RWPE2 (cell line): ENCODE data around the gene PTPRT.
A peak's percentile ranks its signal among the peaks of the same experiment; 100 is the strongest.

Experiments
- ATAC-seq: fragments of 200-7000 bp; cut with Tn5 transposase; 3 replicates; pipeline ENCODE4 v1.9.1; 2021; ENCODE audit warnings: low read depth
- DNase-seq: peaks from one replicate; pipeline ENCODE4 v3.0.0-alpha.2; 2020; ENCODE audit warnings: low spot score
- H3K27ac ChIP-seq: fragments of 450-650 bp; 2 replicates; pipeline ENCODE4 v1.5.1; 2017; ENCODE audit warnings: mild to moderate bottlenecking; ENCODE audit not compliant: poor library complexity, severe bottlenecking
- H3K27me3 ChIP-seq: fragments of 250-450 bp; sonication (Bioruptor Pico); 2 replicates; pipeline ENCODE4 v1.5.1; 2021; ENCODE audit warnings: mild to moderate bottlenecking, moderate library complexity; ENCODE audit not compliant: insufficient read depth, poor library complexity, severe bottlenecking
- H3K36me3 ChIP-seq: fragments of 250-450 bp; sonication (Bioruptor Pico); 2 replicates; pipeline ENCODE4 v1.5.1; 2020; ENCODE audit warnings: low read depth, mild to moderate bottlenecking, moderate library complexity
- H3K4me1 ChIP-seq: fragments of 250-450 bp; sonication (Bioruptor Pico); 2 replicates; pipeline ENCODE4 v1.5.1; 2021; ENCODE audit warnings: mild to moderate bottlenecking, moderate library complexity; ENCODE audit not compliant: insufficient read depth, poor library complexity, severe bottlenecking
- H3K4me3 ChIP-seq: fragments of 250-450 bp; sonication (Bioruptor Pico); 2 replicates; pipeline ENCODE4 v1.5.1; 2021; ENCODE audit warnings: mild to moderate bottlenecking, moderate library complexity; ENCODE audit not compliant: severe bottlenecking
- H3K9me3 ChIP-seq: fragments of 250-450 bp; sonication (Bioruptor Pico); 2 replicates; pipeline ENCODE4 v1.5.1; 2021; ENCODE audit warnings: mild to moderate bottlenecking, moderate library complexity; ENCODE audit not compliant: severe bottlenecking
- TF ChIP-seq, protein P1 (sequence below): fragments of 450-650 bp; IDR thresholded peaks from one replicate; pipeline ENCODE4 v1.5.1; 2017; ENCODE audit warnings: mild to moderate bottlenecking, moderate library complexity; ENCODE audit not compliant: poor library complexity, severe bottlenecking

Gene PTPRT

DNA sequence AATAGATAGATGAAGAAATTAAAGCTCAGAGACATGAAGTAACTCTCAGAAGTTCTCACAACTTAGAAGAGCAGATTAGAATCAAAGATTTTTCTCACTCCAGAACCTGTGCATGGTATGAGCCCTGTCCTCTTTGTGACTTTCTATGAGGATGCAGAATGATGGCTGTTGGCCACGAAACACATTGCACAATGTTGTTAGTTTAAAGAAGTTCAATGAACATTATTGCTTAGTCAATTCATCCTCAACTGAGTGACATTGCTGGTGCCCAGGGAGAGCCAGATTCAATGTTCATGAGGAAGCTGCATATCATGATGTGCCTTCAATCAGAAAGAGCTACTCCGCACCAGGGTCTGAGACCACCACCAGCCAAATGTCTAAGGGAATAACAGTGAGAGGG lies 633.1 kb downstream of the PTPRT start:
- no peak for ATAC-seq
- no peaks in the 10 kb centered on the region for H3K4me1 ChIP-seq
- H3K9me3 ChIP-seq, result no peaks in the 10 kb centered on the region
- DNase-seq, result no peak
- TF ChIP-seq, protein P1, sequence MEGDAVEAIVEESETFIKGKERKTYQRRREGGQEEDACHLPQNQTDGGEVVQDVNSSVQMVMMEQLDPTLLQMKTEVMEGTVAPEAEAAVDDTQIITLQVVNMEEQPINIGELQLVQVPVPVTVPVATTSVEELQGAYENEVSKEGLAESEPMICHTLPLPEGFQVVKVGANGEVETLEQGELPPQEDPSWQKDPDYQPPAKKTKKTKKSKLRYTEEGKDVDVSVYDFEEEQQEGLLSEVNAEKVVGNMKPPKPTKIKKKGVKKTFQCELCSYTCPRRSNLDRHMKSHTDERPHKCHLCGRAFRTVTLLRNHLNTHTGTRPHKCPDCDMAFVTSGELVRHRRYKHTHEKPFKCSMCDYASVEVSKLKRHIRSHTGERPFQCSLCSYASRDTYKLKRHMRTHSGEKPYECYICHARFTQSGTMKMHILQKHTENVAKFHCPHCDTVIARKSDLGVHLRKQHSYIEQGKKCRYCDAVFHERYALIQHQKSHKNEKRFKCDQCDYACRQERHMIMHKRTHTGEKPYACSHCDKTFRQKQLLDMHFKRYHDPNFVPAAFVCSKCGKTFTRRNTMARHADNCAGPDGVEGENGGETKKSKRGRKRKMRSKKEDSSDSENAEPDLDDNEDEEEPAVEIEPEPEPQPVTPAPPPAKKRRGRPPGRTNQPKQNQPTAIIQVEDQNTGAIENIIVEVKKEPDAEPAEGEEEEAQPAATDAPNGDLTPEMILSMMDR, result no peak
- no peaks in the 10 kb centered on the region for H3K36me3 ChIP-seq
- H3K27ac ChIP-seq, result no peak overlapping the region
- H3K4me3 ChIP-seq, result no peak overlapping the region
- peaks cover 22% of the 10 kb centered on the region for H3K27me3 ChIP-seq

DNA sequence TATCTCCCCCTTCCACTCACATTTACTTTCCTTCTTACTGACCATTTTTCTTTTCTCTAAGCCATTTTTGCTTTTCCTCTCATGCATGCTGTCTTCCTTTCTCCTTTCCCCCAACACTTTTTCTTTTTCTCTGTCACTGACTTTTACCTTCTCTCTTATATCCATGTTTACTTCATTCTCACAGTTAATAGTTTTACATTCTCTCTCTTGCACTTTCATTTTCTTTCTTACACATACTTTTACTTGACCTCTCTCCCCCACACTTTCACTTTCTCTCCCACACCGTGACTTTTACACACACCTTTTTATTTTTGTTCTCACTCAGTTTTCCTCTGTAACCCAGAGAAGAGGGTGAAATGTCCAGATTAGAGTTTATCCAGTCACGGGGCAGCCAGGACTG lies 636.3 kb downstream of the PTPRT start:
- Histone ChIP-seq H3K9me3 (no peaks in the 10 kb centered on the region), H3K27me3 (peaks cover 27% of the 10 kb centered on the region), H3K4me3 (no peak overlapping the region), H3K4me1 (no peaks in the 10 kb centered on the region), H3K27ac (no peak overlapping the region), H3K36me3 (no peaks in the 10 kb centered on the region)
- TF ChIP-seq, protein P1, result no peak
- ATAC-seq, result no peak
- no peak for DNase-seq

DNA sequence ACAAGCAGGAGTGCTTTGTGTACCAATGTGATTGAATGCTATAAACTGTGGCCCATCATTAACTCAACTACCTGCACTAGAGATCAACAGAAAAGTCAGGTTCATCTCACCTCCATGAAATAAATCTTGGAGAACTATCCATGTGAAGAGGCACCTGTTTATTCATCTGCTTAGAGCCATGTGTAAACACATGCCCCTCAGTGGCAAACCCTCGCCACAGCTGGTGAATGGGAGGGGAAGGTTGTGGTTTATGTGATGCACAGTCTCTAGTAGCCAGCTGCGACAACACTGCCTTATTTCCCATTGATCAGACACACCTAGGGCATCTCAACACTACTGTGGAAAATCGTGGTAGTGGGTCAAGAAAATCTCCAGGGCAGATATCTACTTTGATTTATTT lies 640.2 kb downstream of the PTPRT start:
- H3K27ac ChIP-seq, result no peak overlapping the region
- DNase-seq, result no peak
- H3K27me3 ChIP-seq, result peaks cover 23% of the 10 kb centered on the region
- no peak overlapping the region for H3K4me3 ChIP-seq
- TF ChIP-seq, protein P1, result no peak
- no peaks in the 10 kb centered on the region for H3K9me3 ChIP-seq
- no peak for ATAC-seq
- H3K4me1 ChIP-seq, result no peaks in the 10 kb centered on the region
- H3K36me3 ChIP-seq, result no peaks in the 10 kb centered on the region

DNA sequence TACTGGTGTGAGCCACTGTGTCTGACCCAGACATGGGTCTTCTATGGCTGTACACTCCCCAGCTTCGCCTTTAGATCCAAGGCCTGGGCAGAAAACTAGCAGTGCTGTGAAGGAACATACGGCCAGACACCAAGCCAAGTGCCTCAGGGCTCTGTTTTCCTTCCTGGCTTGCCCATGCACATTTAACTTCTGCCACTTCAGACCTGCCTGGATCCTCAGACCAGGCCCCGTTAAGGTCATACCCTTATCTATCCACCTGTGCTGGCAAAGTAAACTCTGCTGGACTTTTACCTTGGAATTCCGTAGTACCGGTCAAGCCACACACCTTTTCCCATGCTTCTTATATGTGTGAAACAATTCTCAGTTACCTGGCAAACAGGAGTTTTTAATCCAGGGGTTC lies 644.8 kb downstream of the PTPRT start:
- ATAC-seq, result peak; percentile 20; the same call in 1 of the 3 replicates
- Histone ChIP-seq H3K4me1 (no peaks in the 10 kb centered on the region), H3K36me3 (no peaks in the 10 kb centered on the region), H3K9me3 (no peaks in the 10 kb centered on the region), H3K27ac (no peak overlapping the region), H3K4me3 (no peak overlapping the region), H3K27me3 (peaks cover 8% of the 10 kb centered on the region)
- no peak for DNase-seq
- TF ChIP-seq, protein P1, result no peak

DNA sequence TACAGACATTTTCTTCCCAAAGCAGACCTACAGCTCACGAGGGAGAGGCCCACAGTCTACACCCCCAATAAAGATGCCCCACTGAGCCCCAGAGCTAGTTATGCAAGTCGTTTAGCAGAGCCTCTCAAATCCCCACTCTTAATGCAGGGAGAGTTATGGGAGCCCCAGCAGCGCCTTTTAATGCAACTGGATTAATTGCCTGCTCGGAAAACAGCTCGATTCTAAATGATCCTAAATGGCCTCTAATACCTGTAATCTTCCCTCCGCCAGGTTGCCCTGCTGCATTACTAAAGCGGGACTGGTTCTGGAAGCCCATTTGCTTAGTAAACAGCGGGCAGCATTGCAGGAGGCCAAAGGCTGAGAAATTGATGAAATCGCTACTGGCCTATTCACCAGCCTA lies 656.9 kb downstream of the PTPRT start:
- H3K4me3 ChIP-seq, result no peak overlapping the region
- no peak overlapping the region for H3K27ac ChIP-seq
- H3K4me1 ChIP-seq, result no peaks in the 10 kb centered on the region
- ATAC-seq (no peak), DNase-seq (no peak)
- H3K36me3 ChIP-seq, result no peaks in the 10 kb centered on the region
- peaks cover 18% of the 10 kb centered on the region for H3K27me3 ChIP-seq
- H3K9me3 ChIP-seq, result no peaks in the 10 kb centered on the region
- TF ChIP-seq, protein P1, result no peak
